ENCODE data around the gene GAS6.

Gene GAS6

GRCh38 chr13:113862931-113863523 lies 849 bp downstream of the GAS6 start:
- H3K36me3 ChIP-seq (replicated peaks; ENCODE audit: insufficient read depth, low read length): no peaks in the 10 kb centered on the region; the same call in 1 of the 2 replicates
- peaks cover 65% of the 10 kb centered on the region for H3K79me2 ChIP-seq (ENCODE audit: low read length)
- TF ChIP-seq CTCF (IDR thresholded peaks at IDR 0.05; ENCODE audit: low read length) (peak; percentile 11; the same call in 1 of the 2 replicates), EZH2 (optimal IDR thresholded peaks at IDR 0.05; ENCODE audit: low read depth, low read length) (no peak), EZH2phosphoT487 (IDR thresholded peaks at IDR 0.05; ENCODE audit: low read length) (no peak)
- peaks cover 57% of the 10 kb centered on the region for H3F3A ChIP-seq (ENCODE audit: insufficient read depth, low read length)
- no peaks in the 10 kb centered on the region for H3K9me3 ChIP-seq (replicated peaks; ENCODE audit: insufficient read depth, low read length)
- H3K4me1 ChIP-seq (ENCODE audit: low read length): peaks cover 32% of the 10 kb centered on the region
- peak overlapping the region; percentile 96 for H3K4me2 ChIP-seq (ENCODE audit: low read depth, low read length)
- H3K27me3 ChIP-seq (replicated peaks; ENCODE audit: insufficient read depth, low read length): no peaks in the 10 kb centered on the region
- peak overlapping the region; percentile 98 for H3K9ac ChIP-seq (ENCODE audit: low read length)
- peak; percentile 82 for DNase-seq
- H3K27ac ChIP-seq (ENCODE audit: low read length): peak overlapping the region; percentile 98
- H3K9me2 ChIP-seq (replicated peaks; ENCODE audit: insufficient read depth, low read length): no peaks in the 10 kb centered on the region
- no peak overlapping the region for H2AFZ ChIP-seq (ENCODE audit: low read length)
- H4K20me1 ChIP-seq (ENCODE audit: insufficient read depth, low read length): no peaks in the 10 kb centered on the region
- peak overlapping the region; percentile 85 for H3K4me3 ChIP-seq (ENCODE audit: low read length)

GRCh38 chr13:113862191-113862930 lies 1.5 kb downstream of the GAS6 start:
- Histone ChIP-seq H3K9me2 (replicated peaks; ENCODE audit: insufficient read depth, low read length) (no peaks in the 10 kb centered on the region), H3K9ac (ENCODE audit: low read length) (peak overlapping the region; percentile 98), H3K9me3 (replicated peaks; ENCODE audit: insufficient read depth, low read length) (no peaks in the 10 kb centered on the region), H3K27me3 (replicated peaks; ENCODE audit: insufficient read depth, low read length) (no peaks in the 10 kb centered on the region), H3K4me3 (ENCODE audit: low read length) (peak overlapping the region; percentile 85), H3F3A (ENCODE audit: insufficient read depth, low read length) (peaks cover 64% of the 10 kb centered on the region), H3K79me2 (ENCODE audit: low read length) (peaks cover 72% of the 10 kb centered on the region), H2AFZ (ENCODE audit: low read length) (no peak overlapping the region), H3K4me1 (ENCODE audit: low read length) (peaks cover 38% of the 10 kb centered on the region), H3K4me2 (ENCODE audit: low read depth, low read length) (peak overlapping the region; percentile 96), H4K20me1 (ENCODE audit: insufficient read depth, low read length) (no peaks in the 10 kb centered on the region), H3K27ac (ENCODE audit: low read length) (peak overlapping the region; percentile 98), H3K36me3 (replicated peaks; ENCODE audit: insufficient read depth, low read length) (no peaks in the 10 kb centered on the region; the same call in 1 of the 2 replicates)
- TF ChIP-seq CTCF (IDR thresholded peaks at IDR 0.05; ENCODE audit: low read length) (peak; percentile 22), EZH2 (optimal IDR thresholded peaks at IDR 0.05; ENCODE audit: low read depth, low read length) (no peak)
- peak; percentile 51 for DNase-seq

DNA sequence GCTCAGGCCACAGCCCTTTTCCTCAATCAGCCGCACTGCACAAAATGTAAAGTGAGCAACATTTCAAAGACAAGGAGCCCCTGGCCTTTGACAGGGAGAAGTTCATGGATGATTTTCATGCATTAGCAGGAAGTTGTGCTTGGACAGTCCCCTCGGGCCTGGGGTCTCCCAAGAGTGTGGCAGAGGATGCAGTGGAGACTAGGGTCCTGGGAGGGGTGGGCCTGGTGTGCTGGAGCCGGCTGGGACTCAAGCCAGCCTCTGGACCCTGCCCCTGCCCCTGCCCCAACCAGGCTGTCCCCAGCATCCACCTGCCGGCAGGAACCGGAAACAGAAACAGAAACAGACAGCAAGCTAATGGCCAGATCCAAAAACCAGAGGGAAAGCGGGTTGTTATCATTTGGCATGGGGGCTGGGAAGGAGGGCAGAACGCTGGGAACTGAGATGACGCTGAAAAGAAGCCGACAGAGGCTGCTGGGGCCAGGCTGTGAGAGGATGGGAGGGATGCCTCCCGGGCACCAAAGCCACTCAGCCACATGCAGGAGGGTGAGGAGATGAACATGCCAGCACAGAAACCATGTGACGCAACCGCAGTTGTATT lies 2.3 kb downstream of the GAS6 start:
- Histone ChIP-seq H3K9me3 (replicated peaks; ENCODE audit: insufficient read depth, low read length) (no peaks in the 10 kb centered on the region), H3F3A (ENCODE audit: insufficient read depth, low read length) (peaks cover 72% of the 10 kb centered on the region), H3K36me3 (replicated peaks; ENCODE audit: insufficient read depth, low read length) (no peaks in the 10 kb centered on the region; the same call in 1 of the 2 replicates), H4K20me1 (ENCODE audit: insufficient read depth, low read length) (no peaks in the 10 kb centered on the region), H3K9me2 (replicated peaks; ENCODE audit: insufficient read depth, low read length) (no peaks in the 10 kb centered on the region), H3K79me2 (ENCODE audit: low read length) (peaks cover 80% of the 10 kb centered on the region), H3K4me1 (ENCODE audit: low read length) (peaks cover 47% of the 10 kb centered on the region), H3K27me3 (replicated peaks; ENCODE audit: insufficient read depth, low read length) (no peaks in the 10 kb centered on the region), H3K9ac (ENCODE audit: low read length) (peak overlapping the region; percentile 98), H3K4me3 (ENCODE audit: low read length) (peak overlapping the region; percentile 85), H2AFZ (ENCODE audit: low read length) (no peak overlapping the region), H3K4me2 (ENCODE audit: low read depth, low read length) (peak overlapping the region; percentile 96), H3K27ac (ENCODE audit: low read length) (peak overlapping the region; percentile 98)
- no peak for TF ChIP-seq EZH2phosphoT487 (IDR thresholded peaks at IDR 0.05; ENCODE audit: low read length)
- no peak for TF ChIP-seq EZH2 (optimal IDR thresholded peaks at IDR 0.05; ENCODE audit: low read depth, low read length)
- no peak for TF ChIP-seq CTCF (IDR thresholded peaks at IDR 0.05; ENCODE audit: low read length)
- DNase-seq: peak; percentile 64
